Measurements from ENCODE around the gene PKMYT1. TPM values are rescaled to one million over a fixed set of nuclear protein-coding genes. Genes with fewer than 3 reads are reported as not detected.
A peak's percentile ranks its signal among the peaks of the same experiment; 100 is the strongest.

The PKMYT1 gene
- total RNA-seq, 4 donors from 2014 or later: 1.6 to 1.7 TPM; not detected in 2

DNA sequence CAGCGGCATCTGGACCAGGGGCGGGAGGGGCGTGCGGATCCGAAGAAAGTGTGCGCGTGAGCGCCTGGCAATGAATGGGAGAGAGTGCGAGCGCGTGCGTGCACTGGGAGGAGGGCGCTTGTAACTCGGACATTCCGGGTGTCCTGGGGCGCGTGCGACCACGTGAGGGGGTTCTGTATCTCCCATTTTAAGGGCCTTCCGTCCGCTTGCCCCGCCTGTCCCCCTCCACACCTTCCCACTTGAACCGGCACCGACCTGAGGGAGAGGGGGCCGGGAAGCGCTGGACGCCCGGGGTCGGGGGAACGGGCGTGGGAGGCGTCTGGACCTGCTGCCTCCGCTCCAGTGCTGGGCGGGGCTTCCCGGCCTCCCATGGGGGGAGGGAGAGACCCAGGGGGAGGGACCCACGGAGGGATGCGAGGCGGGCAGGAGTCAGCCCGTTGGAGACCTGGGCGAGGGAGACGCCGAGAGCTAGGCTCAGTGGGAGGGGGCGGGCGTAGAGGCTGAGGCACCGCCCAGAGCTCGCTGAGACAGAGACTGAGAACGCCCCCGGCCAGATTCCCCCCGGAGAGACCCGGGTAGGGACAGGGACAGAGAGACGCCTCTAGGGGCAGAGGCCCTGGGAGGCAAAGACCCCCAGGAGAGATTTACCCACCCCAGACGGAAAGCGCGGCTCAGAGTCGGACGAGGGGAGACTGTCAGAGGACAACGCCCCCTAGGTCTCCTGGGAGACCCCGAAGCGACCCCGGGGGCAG is 16.3 kb downstream of the PKMYT1 start, which contains the start of gene KREMEN2:
KREMEN2 (plus strand) TSS at position 553 of the 752 bp plus-strand sequence. CDS start 246 bp downstream, outside the sequence.
- ATAC-seq: no peak
- Histone ChIP-seq H3K4me3 (peak within 1 kb of the TSS in 1 of 2 donors; percentile 35), H3K4me1 (peaks cover 7 to 64% (median 39%) of the 10 kb centered on the region in 3 donors), H3K27ac (no peak within 1 kb of the TSS), H3K9me3 (no peaks in the 10 kb centered on the region), H3K36me3 (no peaks in the 10 kb centered on the region), H3K27me3 (peaks cover 100% of the 10 kb centered on the region)
- no peak for TF ChIP-seq POLR2A (IDR thresholded peaks at IDR 0.05)
- TF ChIP-seq POLR2AphosphoS5 (IDR thresholded peaks at IDR 0.05): no peak
- no peak for TF ChIP-seq EP300 (IDR thresholded peaks at IDR 0.05)
- TF ChIP-seq, protein P1, sequence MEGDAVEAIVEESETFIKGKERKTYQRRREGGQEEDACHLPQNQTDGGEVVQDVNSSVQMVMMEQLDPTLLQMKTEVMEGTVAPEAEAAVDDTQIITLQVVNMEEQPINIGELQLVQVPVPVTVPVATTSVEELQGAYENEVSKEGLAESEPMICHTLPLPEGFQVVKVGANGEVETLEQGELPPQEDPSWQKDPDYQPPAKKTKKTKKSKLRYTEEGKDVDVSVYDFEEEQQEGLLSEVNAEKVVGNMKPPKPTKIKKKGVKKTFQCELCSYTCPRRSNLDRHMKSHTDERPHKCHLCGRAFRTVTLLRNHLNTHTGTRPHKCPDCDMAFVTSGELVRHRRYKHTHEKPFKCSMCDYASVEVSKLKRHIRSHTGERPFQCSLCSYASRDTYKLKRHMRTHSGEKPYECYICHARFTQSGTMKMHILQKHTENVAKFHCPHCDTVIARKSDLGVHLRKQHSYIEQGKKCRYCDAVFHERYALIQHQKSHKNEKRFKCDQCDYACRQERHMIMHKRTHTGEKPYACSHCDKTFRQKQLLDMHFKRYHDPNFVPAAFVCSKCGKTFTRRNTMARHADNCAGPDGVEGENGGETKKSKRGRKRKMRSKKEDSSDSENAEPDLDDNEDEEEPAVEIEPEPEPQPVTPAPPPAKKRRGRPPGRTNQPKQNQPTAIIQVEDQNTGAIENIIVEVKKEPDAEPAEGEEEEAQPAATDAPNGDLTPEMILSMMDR (IDR thresholded peaks at IDR 0.05): no peak
- WGBS, 2 donors (ENCODE audit: low coverage in 1 of 2): 0% methylated on average over 3 to 10 of the region's 60 CpGs

DNA sequence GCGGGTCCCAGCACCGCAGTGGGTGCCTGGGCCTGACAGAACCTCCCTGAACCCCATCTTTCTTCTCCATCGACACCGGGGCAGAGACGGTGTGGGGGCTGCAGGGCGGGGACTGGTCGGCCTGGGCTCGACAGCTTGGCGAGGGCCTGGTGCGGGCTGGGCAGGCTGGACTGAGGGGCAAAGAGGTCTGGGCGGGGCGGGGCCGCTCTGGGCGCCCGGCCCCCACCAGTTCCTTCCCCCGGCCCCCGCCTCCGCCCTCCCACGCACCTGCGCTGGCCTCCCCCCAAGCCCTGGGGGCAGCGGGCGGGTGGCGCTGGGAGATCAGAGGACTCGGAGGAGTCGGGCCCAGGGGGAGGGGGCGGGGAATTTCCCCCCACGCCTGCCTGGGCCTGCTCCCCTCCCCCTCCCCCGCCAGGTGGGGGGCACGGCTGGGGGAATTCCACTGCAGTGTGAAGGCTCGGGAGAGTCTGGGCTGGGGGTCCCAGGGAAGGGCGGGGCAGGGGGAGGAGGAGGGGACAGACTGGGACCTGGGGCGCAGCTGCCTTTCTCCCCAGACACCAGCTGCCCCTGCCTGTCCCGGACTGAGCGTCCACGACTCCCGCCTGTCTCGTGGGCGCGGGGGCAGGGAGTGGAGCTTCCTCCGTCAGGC is 17.0 kb downstream of the PKMYT1 start:
- Histone ChIP-seq H3K27me3 (peaks cover 100% of the 10 kb centered on the region), H3K4me3 (peak overlapping the region in 1 of 2 donors; percentile 35), H3K9me3 (no peaks in the 10 kb centered on the region), H3K4me1 (peaks cover 7 to 57% (median 33%) of the 10 kb centered on the region in 3 donors), H3K27ac (no peak overlapping the region), H3K36me3 (no peaks in the 10 kb centered on the region)
- TF ChIP-seq, protein P1 (IDR thresholded peaks at IDR 0.05): no peak
- TF ChIP-seq EP300 (IDR thresholded peaks at IDR 0.05): no peak
- WGBS, 2 donors (ENCODE audit: low coverage in 1 of 2): no CpG with 5 or more reads among the region's 40 CpGs
- ATAC-seq: no peak

DNA sequence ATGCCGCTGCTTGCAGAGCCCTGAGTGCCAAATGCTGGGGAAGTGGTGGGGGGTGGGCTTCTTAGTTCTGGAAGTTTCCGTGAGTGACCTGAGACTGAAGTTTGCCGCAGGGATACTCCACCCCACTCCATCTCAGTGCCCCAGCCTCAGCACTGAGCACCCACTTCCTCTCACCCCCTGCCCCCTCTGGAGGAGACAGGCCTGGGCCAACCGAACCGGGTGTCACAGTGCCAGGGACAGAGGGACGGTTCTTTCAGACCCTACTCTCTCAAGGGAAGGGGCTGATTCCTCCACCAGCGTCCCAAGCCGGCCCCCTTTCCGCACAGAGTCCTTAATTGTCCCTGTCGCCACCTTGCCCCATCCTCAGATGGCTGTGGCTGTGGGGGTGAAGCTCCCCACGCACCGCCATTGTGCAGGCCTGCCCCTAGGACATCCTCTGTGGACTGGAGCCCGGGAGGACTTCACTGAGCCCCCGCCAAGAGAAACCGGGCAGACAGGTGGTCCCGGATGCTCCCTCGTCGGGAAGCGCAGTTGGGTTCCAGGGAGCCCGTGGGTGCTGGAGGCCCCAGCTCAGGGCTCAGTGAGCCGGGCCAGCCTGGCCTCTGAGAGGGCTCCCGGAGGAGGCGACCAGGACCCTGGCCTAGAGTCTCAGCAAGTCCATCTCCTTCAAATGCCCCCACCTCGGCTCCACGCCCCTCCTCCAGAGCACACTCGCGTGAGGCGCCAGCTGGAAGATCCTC is 17.7 kb downstream of the PKMYT1 start:
- no peaks in the 10 kb centered on the region for H3K36me3 ChIP-seq
- TF ChIP-seq, protein P1 (IDR thresholded peaks at IDR 0.05): no peak
- TF ChIP-seq POLR2AphosphoS5 (IDR thresholded peaks at IDR 0.05): no peak
- no peak for TF ChIP-seq POLR2A (IDR thresholded peaks at IDR 0.05)
- no peak for TF ChIP-seq EP300 (IDR thresholded peaks at IDR 0.05)
- 7% methylated on average over 4 of the region's 28 CpGs; no CpG with 5 or more reads in 1 of the 2 donors for WGBS, 2 donors (ENCODE audit: low coverage in 1 of 2)
- no peaks in the 10 kb centered on the region for H3K9me3 ChIP-seq
- peaks cover 100% of the 10 kb centered on the region for H3K27me3 ChIP-seq
- peaks cover 7 to 50% (median 33%) of the 10 kb centered on the region in 3 donors for H3K4me1 ChIP-seq
- no peak overlapping the region for H3K4me3 ChIP-seq
- ATAC-seq: no peak
- no peak overlapping the region for H3K27ac ChIP-seq

DNA sequence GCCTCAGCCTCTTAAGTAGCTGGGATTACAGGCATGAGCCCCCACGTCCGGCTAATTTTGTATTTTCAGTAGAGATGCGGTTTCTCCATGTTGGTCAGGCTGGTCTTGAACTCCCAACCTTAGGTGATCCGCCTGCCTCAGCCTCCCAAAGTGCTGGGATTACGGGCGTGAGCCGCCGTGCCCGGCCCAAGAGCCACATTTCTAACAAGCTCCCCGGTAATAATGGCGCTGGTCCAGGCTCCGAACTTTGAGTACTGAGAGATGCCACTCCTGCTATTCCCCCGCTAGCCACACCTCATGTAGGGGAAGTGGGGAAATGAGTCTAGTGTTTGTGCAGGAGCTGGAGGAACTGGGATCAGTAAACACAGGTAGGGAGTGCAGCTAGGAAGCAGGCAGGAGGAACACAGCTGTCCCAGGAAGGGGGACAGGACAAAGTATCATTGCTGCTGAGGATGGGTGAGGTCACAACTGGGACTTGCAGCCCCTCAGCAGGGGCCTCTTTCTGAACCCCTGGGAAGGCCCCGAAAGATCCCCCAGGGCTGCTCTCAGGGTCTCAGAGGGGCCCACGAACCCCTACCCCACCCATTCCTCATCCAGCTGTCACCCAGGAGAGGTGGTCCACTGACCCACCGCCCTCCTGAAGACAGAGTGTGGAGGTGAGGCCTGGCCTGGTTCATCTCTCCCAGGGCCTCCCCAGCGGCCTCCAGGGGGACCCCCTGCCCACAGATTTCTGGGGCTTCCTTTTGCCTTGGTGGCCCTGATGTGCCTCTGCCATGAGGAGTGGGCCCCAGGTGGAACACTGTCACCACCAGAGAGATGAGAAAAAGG is 19.8 kb downstream of the PKMYT1 start:
- Histone ChIP-seq H3K27me3 (peaks cover 100% of the 10 kb centered on the region), H3K9me3 (no peaks in the 10 kb centered on the region), H3K36me3 (no peaks in the 10 kb centered on the region), H3K4me3 (no peak overlapping the region), H3K27ac (no peak overlapping the region), H3K4me1 (peaks cover 7 to 29% (median 24%) of the 10 kb centered on the region in 3 donors)
- TF ChIP-seq POLR2AphosphoS5 (IDR thresholded peaks at IDR 0.05) (no peak), POLR2A (IDR thresholded peaks at IDR 0.05) (no peak), EP300 (IDR thresholded peaks at IDR 0.05) (no peak)
- TF ChIP-seq, protein P1 (IDR thresholded peaks at IDR 0.05): no peak
- WGBS, 2 donors (ENCODE audit: low coverage in 1 of 2): 65 to 73% methylated on average over 2 to 7 of the region's 17 CpGs
- ATAC-seq: no peak

Measured in gastroesophageal sphincter (tissue), 4 donors.